ENCODE data around the gene MMEL1. TPM values are rescaled to one million over a fixed set of nuclear protein-coding genes. Genes with fewer than 3 reads are reported as not detected.

The MMEL1 gene
- polyA plus RNA-seq, 1 of the 3 experiments (the other 2 are of a cell fraction): 0.16 TPM

GRCh38 chr1:2589431-2590232 lies 43.2 kb downstream of the MMEL1 start:
- Histone ChIP-seq H3K9me3 (no peaks in the 10 kb centered on the region), H3K4me2 (no peak overlapping the region), H4K20me1 (ENCODE audit: insufficient read depth) (no peaks in the 10 kb centered on the region), H3K79me2 (ENCODE audit: insufficient read depth) (peaks cover 6% of the 10 kb centered on the region; the same call in 1 of the 2 replicates), H3K9ac (no peak overlapping the region), H3F3A (replicated peaks; ENCODE audit: insufficient read depth) (peaks cover 3% of the 10 kb centered on the region), H3K4me3 (ENCODE audit: low read depth in 2 of 2, low read length in 1 of 2) (no peak overlapping the region), H2AFZ (ENCODE audit: low read depth) (no peak overlapping the region), H3K36me3 (replicated peaks in 1 of 2; ENCODE audit: control insufficient read depth in 1 of 2, insufficient read depth in 2 of 2, low read length in 1 of 2) (peaks cover 0 to 5% of the 10 kb centered on the region in 2 experiments), H3K27me3 (ENCODE audit: insufficient read depth) (no peaks in the 10 kb centered on the region), H3K27ac (ENCODE audit: low read depth in 2 of 2, low read length in 1 of 2) (no peak overlapping the region), H3K9me2 (no peaks in the 10 kb centered on the region), H3K4me1 (ENCODE audit: control insufficient read depth in 1 of 2, insufficient read depth in 2 of 2, low read depth in 1 of 2, low read length in 1 of 2) (peaks cover 0 to 31% of the 10 kb centered on the region in 2 experiments; a peak in 2 of 4 replicates)
- WGBS (ENCODE audit: low lambda C conversion rate): 100% methylated on average over 4 of the region's 25 CpGs
- POLR2A ChIA-PET: no interaction called here
- CTCF ChIA-PET: no interaction called here
- no peak for DNase-seq
- TF ChIP-seq RCOR1 (IDR thresholded peaks at IDR 0.05; ENCODE audit: low read length): no peak

GRCh38 chr1:2588661-2589430 lies 44.0 kb downstream of the MMEL1 start:
- H3K4me2 ChIP-seq: no peak overlapping the region
- H3K4me1 ChIP-seq (ENCODE audit: control insufficient read depth in 1 of 2, insufficient read depth in 2 of 2, low read depth in 1 of 2, low read length in 1 of 2): peaks cover 0 to 31% of the 10 kb centered on the region in 2 experiments; a peak in 2 of 4 replicates
- H3K27me3 ChIP-seq (ENCODE audit: insufficient read depth): no peaks in the 10 kb centered on the region
- TF ChIP-seq MAX (IDR thresholded peaks at IDR 0.05; ENCODE audit: low read depth): no peak
- no peak for TF ChIP-seq EZH2phosphoT487 (IDR thresholded peaks at IDR 0.05; ENCODE audit: borderline replicate concordance, low read depth)
- no peak for TF ChIP-seq CTCF (IDR thresholded peaks at IDR 0.05)
- no peak for TF ChIP-seq TAF1 (IDR thresholded peaks at IDR 0.05; ENCODE audit: borderline replicate concordance, low read depth, low read length)
- no peak for TF ChIP-seq FOXJ3 (CRISPR knock-in tag; IDR thresholded peaks at IDR 0.05)
- no peak for TF ChIP-seq REST (IDR thresholded peaks at IDR 0.05; ENCODE audit: low read depth, low read length)
- peaks cover 0 to 5% of the 10 kb centered on the region in 2 experiments for H3K36me3 ChIP-seq (replicated peaks in 1 of 2; ENCODE audit: control insufficient read depth in 1 of 2, insufficient read depth in 2 of 2, low read length in 1 of 2)
- CTCF ChIA-PET: no interaction called here
- DNase-seq: no peak
- peaks cover 6% of the 10 kb centered on the region; the same call in 1 of the 2 replicates for H3K79me2 ChIP-seq (ENCODE audit: insufficient read depth)
- POLR2A ChIA-PET: interaction anchor here (0.5 kb wide), 1 partner anchor 14 kb away, joined by 4 read pairs; no protein-coding TSS in a partner anchor
- no peak overlapping the region for H3K4me3 ChIP-seq (ENCODE audit: low read depth in 2 of 2, low read length in 1 of 2)
- H2AFZ ChIP-seq (ENCODE audit: low read depth): no peak overlapping the region
- 70% methylated on average over 4 of the region's 23 CpGs for whole genome bisulfite sequencing (ENCODE audit: low lambda C conversion rate)
- no peaks in the 10 kb centered on the region for H4K20me1 ChIP-seq (ENCODE audit: insufficient read depth)
- H3K27ac ChIP-seq (ENCODE audit: low read depth in 2 of 2, low read length in 1 of 2): no peak overlapping the region
- H3F3A ChIP-seq (replicated peaks; ENCODE audit: insufficient read depth): peaks cover 6% of the 10 kb centered on the region
- H3K9me3 ChIP-seq: no peaks in the 10 kb centered on the region
- no peak overlapping the region for H3K9ac ChIP-seq
- no peaks in the 10 kb centered on the region for H3K9me2 ChIP-seq
